Stimulated activated CD4-positive, alpha-beta T cell treated with anti-CD3 and anti-CD28 coated beads, Interleukin-12 subunit alpha, Interleukin-12 subunit beta, amount 100 ng/mL, for 4 hours (primary cell): ENCODE results near the gene VPS9D1.

Experiments
- DNase-seq: peaks from one replicate; pipeline ENCODE4 v3.0.0-alpha.2; 2020

The VPS9D1 gene

GRCh38 chr16:89732142-89732917, 11.6 kb upstream of the VPS9D1 start:
- no peak for DNase-seq

GRCh38 chr16:89730610-89731234, 10.0 kb upstream of the VPS9D1 start:
- no peak for DNase-seq

DNA sequence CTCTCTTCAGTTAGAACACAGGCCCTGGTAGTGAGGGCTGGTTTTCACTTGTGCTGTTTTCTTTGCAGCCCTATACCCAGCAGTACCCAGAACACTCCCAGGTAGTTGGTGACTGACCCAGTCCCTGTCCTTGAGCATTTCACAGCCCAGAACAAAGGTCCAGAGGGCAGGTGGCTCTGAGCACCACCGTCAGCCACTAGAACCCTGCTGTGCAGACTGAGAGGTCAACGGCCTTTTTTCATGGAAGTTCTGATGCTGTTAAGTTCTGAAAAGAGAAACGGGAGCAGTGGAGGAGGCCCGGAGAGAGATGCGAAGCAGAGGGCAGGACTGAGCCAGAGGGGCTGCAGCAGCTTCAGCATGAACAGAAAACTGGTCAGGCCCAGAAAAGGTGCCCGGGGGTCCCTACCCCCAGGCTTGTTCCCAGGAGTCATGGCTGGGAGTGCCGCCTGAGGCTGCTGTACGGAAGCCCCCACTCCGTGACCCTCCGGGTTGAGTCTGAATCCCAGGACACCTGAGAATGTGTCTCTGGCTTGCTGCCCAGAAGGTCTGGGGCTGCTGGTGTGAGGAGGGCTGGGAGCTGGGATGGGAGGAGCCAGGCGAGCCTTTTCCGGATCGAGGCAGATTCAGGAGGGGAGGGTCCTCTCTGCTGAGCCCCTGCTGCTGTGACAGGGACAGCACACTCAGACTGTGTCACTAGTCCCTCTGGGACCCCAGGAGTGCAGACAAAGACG, 9.3 kb upstream of the VPS9D1 start:
- no peak for DNase-seq

DNA sequence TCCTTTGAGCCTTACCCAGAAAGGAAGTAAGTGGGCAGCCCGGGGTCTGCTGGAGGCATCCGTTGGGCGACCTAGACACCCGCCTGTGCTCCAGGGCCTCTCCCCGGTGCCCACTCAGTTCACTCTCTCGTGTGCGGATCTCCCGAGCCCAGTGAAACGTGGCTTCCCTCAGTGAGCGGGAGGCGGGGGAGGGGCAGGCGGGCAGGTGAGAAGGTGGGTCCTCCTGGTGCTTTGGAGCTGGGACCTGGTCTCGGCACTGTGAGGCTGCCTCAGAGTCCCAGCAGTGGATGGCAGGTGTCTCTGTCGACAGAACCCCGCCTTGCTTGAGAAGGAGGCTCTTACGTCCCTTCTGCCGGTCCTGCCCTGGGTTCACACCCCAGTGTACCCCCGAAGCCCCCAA, 8.6 kb upstream of the VPS9D1 start:
- no peak for DNase-seq

DNA sequence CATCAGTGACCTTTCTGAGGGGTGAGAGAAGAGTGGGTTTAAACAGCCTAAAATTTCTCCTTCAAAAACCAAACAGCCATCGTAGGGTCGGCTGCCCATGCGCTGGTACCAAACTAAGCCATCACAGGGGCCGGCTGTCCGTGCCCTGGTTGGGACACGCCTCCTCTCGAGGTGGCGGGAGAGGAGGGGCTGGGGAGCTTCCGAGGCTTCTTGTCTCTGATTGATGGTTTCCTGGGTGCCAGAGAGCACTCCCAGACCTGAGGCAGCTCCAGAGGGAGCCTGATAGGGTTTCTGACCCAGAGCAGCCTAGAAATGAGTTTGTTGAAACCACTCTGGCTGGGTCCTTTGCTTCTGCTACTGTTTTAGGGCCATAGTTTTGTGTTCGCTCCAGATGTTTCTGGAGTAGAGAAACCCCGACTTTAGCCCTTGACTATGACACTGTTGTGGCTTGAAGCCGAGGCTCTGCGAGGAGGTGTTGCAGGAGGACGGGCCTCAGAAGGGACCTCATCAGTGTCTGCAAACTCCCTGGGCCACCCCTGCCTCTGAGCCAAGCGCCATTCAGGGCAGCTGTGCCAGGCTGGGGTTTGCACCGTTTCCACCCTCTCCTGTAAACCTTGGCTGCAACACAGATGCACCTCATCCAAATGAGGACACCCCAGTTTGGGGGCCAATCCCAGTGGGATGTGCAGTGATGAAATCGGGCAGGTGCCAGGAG, 6.9 kb upstream of the VPS9D1 start:
- DNase-seq, result no peak

GRCh38 chr16:89723279-89724250, 2.9 kb upstream of the VPS9D1 start:
- DNase-seq, result peak; percentile 53

DNA sequence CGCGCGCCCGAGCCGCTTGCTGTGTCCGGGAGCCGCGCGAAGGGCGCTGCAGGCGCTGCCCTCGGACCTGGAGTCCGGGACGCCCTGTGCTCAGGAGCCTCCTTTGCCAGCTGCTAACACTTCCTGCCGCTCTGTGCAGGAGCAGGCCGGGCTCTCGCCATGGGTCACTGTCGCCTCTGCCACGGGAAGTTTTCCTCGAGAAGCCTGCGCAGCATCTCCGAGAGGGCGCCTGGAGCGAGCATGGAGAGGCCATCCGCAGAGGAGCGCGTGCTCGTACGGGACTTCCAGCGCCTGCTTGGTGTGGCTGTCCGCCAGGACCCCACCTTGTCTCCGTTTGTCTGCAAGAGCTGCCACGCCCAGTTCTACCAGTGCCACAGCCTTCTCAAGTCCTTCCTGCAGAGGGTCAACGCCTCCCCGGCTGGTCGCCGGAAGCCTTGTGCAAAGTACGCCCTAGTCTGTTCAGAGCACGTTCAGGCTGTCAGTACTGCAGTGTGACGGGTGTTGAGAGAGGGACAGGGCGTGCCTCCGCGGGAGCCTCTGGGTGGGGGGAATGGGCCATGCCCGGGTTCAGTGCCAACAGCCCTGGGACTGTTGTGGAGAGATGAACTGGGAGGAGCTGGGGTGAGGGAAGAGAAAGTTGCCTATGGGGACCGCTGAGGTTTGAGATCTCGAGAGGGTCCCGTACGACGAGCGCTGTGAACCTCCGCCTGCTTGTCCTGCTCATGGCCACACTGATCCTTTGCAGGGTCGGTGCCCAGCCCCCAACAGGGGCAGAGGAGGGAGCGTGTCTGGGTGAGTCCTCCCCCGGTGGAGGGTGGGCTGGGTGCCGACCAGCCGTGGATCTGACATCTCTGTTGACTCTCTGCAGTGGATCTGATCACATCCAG, 1.9 kb upstream of the VPS9D1 start:
- peak; percentile 43 for DNase-seq

DNA sequence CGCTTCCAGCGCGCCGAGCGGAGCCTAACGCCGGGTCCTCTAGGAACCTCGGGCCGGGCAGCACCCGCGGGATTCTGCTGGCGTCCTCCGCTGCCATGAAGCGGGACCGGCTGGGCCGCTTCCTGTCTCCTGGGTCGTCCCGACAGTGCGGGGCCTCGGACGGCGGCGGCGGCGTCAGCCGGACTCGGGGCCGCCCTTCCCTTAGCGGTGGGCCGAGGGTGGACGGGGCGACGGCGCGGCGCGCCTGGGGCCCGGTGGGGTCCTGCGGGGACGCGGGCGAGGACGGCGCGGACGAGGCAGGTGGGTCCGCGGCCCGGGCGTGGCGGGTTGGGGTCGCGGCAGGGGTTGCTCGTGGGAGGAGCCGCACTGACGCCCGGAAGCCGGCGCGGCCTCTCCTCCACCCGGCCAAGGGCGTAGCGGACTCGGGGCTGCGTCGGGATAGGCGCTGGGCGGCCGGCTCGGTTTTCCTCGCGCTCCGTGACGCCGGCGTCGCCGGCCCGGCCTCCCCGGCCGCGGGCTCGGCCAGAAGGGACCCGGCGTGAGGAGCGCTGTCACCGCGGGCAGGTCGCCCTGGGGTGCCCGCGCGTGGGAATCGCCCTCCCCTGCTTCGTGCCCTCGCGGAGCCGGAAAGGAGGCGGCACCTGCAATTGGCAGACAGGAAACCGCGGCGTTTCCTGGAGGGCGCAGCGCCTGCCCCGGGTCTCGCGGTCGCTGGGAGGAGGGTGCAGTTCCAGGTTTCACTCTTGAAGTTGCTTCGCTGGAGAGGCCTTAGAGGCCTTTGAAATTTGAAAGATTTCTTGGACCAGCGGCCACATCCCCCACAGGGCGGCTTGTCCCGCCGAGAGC, 1.1 kb upstream of the VPS9D1 start:
- peak; percentile 76 for DNase-seq

- DNase-seq, result no peak
Observed at GRCh38 chr16:89720551-89720812, 216 bp downstream of the VPS9D1 start.

DNA sequence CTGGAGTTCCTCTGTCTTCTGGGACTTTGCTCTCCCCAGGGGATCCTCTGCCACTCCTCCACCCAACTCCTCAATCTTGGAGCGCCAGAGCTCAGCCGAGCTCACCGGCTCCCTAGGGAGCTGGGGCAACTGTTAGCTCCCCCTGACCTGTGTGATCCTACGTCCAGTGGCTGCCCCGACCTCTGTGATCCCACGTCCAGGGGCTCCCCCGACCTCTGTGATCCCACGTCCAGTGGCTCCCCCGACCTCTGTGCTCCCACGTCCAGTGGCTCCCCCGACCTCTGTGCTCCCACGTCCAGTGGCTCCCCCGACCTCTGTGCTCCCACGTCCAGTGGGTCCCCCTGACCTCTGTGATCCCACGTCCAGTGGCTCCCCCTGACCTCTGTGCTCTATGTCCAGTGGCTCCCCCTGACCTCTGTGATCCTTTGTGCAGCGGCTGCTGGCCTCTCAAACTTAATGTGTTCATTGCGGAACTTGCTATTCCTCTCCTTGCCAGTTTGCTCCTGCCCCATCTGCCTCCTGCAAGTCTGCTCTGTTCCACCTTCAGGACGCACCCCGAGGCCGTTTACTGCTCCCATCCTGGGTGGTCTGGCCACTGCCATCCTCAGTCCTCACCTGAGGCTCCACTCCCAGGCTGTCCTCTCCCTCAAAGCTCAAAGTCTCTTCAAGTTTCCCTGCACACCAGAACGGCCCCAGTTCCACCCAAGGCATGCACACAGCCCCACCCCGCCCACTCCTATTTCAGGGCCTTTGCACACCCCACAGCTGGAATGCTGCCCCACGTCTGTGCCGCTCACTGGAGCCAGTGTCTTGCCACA, 2.8 kb downstream of the VPS9D1 start:
- no peak for DNase-seq

DNA sequence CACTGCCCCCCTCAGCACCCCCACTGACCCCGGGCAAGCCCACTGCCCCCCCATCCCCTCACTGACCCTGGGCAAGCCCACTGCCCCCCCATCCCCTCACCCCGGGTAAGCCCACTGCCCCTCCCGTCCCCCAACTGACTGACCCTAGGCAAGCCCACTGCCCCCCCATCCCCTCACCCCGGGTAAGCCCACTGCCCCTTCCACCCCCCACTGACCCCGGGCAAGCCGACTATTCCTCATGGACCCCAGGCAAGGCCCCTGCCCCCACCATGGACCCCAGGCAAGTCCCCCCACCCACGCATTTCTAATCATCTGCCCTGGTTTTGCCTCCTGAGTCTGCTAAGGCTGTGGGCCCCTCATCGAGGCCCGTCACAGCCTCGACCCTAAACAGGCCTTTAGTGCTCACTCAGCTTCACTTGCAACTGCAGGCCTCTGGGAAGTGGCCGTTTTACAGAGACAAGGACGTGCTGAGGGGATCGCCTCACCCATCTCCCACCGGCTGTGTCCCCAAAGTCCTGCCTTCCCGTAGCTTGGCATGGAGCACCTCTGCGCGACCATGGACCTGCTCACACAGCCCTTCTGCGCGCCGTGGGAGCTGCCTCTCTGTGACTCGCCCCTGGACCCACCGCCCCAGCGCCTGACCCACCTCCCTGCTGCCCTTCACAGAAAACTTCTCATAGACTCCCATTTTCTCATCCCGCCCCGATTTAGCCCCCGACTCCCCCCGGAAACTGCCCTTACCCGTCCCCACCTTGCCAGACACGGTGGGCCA, 3.6 kb downstream of the VPS9D1 start:
- no peak for DNase-seq

- no peak for DNase-seq
Observed at GRCh38 chr16:89716493-89716892, 4.2 kb downstream of the VPS9D1 start.

- no peak for DNase-seq
Observed at GRCh38 chr16:89712274-89712781, 8.4 kb downstream of the VPS9D1 start.

GRCh38 chr16:89711601-89712273, 9.0 kb downstream of the VPS9D1 start:
- peak; percentile 78 for DNase-seq

DNA sequence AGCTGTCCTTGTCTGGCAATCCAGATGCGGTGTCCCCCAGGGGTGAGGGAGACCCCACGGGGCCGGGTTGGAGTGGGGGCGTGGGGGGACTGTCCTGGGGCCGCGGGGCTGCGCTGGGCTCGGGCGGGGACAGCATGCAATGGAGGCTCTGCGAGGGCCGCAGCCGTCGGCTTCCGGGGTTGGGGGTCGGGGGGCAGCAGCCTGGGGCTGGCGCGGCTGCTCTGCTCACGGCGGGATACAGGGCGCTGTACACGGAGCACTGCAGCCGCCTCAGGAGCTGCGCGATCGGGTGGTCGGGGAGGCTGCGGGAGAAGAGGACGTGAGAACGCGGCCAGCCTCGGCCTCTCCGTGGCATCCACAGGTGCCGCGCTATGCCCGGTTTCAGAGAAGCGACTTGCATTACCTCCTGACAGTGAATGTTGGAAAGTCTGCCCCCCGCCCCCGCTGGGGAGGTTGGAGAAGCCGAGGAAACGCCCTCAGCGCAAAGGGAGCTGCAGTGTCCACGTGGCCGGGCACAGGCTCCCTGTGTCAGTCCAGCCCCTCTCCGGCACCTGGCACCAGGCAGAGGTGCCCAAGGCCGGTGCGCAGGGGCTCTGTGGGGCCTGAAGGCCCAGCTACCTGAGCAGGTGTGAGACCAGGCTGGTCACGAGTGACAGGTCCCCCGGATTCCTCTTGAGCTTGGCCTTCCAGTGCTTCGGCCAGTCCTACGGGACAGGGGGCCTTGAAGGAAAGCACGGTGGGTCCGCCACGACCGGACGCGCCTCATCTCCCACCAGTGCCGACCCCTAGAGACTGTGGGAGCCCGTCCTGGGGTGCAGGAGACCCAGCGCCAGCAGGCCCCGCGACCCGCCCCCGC, 9.8 kb downstream of the VPS9D1 start:
- DNase-seq, result no peak

DNA sequence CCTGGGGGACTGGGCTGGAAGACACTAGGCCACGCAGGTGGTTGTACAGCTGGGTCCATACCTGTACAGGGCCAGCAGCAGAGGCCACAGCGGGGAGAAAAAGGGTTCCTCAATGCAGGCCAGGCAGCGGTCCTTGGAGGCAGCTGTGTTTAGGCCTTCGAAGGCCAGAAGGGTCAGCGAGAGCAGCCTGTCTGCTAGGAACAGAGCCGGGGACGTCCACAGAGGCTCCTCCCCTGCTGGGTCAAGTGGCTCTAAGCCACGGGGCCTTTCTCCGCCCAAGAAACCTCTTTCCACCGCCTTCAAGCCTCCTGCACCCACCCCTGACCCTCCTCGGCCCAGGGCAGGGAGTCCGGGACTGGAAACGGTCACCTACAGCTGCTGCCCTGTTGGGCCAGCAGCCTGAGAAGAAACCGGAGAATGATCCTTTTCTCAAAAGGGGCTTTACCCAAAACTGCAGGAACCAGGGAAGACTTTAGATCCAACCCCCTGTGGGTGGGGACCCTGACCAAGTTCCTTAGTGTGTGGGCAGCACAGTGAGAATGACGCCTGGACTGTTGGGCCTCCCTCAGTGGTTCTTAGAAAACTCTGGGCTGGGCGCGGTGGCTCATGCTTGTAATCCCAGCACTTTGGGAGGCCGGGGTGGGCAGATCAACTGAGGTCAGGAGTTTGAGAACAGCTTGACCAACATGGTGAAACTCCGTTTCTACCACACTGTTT, 10.8 kb downstream of the VPS9D1 start:
- DNase-seq, result no peak
